Measurements from ENCODE around the gene ALPK3.

GRCh38 chr15:84775867-84776449 lies 41.2 kb upstream of the ALPK3 start:
- no peak for TF ChIP-seq POLR2AphosphoS5 (IDR thresholded peaks at IDR 0.05; ENCODE audit: borderline replicate concordance, low read depth, low read length)
- no peak for TF ChIP-seq EZH2 (IDR thresholded peaks at IDR 0.05)
